GM18498 (cell line): ENCODE data around the gene C2orf66.

Experiments
- ATAC-seq: cut with Tn5 transposase; IDR thresholded peaks from one replicate; pipeline ENCODE4 v1.9.1; 2021; ENCODE audit warnings: mild to moderate bottlenecking, moderate library complexity; ENCODE audit not compliant: unreplicated experiment

The C2orf66 gene

DNA sequence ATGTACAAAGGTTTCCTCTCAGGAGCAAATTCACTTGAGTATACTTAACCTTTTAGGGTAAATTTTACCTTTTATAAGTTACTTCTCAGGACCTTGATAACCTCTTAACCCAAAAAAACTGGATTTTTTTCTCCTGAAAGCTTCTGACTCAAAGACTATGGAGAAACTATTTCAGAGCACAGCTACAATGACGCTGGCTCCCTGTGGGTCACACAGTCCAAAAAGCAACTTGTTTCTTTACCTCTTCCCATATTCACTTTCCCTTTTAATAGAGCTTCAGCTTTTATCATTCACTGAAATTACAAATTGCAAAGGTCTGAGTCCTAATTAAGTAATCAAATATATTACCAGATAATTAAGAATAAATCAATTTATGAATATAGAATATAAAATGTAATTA, 42.1 kb downstream of the C2orf66 start:
- ATAC-seq: no peak

DNA sequence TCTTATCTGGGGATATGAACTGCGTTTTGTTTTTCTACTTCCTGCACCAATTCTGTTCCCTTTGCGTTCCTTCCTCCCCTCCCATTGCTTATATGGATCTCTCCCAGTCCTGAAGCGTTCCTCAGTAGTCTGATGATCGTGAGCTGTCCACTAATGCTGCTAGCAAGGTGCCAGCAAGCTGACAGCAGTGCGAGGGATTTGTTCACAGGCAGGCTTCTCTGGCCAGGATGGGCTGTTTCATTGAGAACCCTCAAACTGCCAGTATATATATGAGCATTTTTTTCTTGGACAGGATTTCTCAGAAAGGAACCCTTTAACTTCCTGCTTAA, 49.8 kb downstream of the C2orf66 start:
- ATAC-seq: no peak

DNA sequence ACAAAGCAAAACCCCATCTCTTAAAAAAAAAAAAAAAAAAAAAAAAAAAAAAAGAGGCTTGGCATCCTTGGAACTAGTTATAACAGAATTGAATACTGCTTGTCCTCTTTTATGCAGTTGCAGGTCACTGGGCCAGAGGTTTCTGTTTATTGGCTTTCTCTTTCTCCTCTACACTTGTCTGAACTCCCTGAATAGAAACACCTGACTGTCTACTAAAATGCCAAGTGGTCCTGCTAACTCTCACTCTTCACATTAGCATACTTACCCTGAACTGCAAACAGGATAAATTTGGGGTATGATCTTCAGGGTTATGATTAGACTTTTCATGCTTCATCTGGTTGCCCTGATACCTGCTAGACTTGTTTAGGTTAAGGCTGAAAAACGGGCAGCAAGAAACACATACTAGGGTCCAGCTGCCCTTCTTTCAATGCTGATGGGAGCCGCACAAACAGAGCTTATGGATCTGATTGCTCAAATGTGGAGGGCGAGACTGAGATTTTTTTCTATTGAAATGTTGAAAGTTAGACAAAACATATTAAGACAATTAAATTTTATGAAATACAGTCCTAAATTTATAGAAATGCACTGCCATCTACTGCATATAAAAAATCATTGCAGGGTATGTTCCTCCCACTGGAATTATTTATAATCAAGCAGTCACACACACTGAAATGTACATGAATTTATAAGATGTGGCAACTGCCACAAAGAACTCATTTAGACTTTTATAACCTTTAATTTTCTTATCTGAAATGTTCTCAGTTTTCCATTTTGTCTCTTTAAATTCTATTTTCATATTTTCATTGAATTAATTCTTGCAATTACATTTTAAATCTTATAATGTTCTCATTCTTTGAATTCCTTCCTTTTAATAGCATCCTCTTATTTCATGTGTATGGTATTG, 50.4 kb downstream of the C2orf66 start:
- ATAC-seq: no peak
